Loucy (cell line): ENCODE results near the gene ALPP.
"Not testable (repeated sequence)": the region's sequence is repeated elsewhere in the genome, so short reads cannot be mapped to it uniquely, and the experiment has no call there.

Source experiments
- H2AFZ ChIP-seq: fragments of 200-600 bp; sonication (generic); 2 replicates; pipeline ENCODE4 v1.6.0; 2016; ENCODE audit warnings: antibody characterized with exemption, mild to moderate bottlenecking, low read length, moderate library complexity
- H3F3A ChIP-seq: fragments of 200-600 bp; 2 replicates; pipeline ENCODE4 v1.6.0; 2016; ENCODE audit warnings: antibody characterized with exemption, low read depth, mild to moderate bottlenecking
- H3K27me3 ChIP-seq: fragments of 200-600 bp; sonication (generic); 2 replicates; pipeline ENCODE4 v1.6.1; 2014; ENCODE audit warnings: low read length, mild to moderate bottlenecking; ENCODE audit not compliant: insufficient read depth, poor library complexity, severe bottlenecking
- H3K36me3 ChIP-seq: fragments of 200-600 bp; sonication (generic); 2 replicates; pipeline ENCODE4 v1.6.1; 2016; ENCODE audit warnings: low read length; ENCODE audit not compliant: insufficient read depth
- H3K4me1 ChIP-seq: fragments of 200-600 bp; sonication (generic); 2 replicates; pipeline ENCODE4 v1.5.1; 2014; ENCODE audit warnings: low read length, mild to moderate bottlenecking; ENCODE audit not compliant: insufficient read depth, poor library complexity, severe bottlenecking
- H3K4me2 ChIP-seq: fragments of 200-600 bp; sonication (generic); 2 replicates; pipeline ENCODE4 v1.6.0; 2014; ENCODE audit warnings: antibody characterized with exemption, low read length, low read depth, mild to moderate bottlenecking; ENCODE audit not compliant: poor library complexity, severe bottlenecking
- H3K4me3 ChIP-seq: fragments of 200-600 bp; sonication (generic); 2 replicates; pipeline ENCODE4 v1.5.1; 2014; ENCODE audit warnings: low read length, mild to moderate bottlenecking, mixed read lengths; ENCODE audit not compliant: poor library complexity, severe bottlenecking
- H3K79me2 ChIP-seq: fragments of 200-600 bp; sonication (generic); 2 replicates; pipeline ENCODE4 v1.6.1; 2014; ENCODE audit warnings: low read length; ENCODE audit not compliant: insufficient read depth
- H3K9ac ChIP-seq: fragments of 200-600 bp; sonication (generic); 2 replicates; pipeline ENCODE4 v1.6.0; 2014; ENCODE audit warnings: mild to moderate bottlenecking, low read depth, low read length, moderate library complexity; ENCODE audit not compliant: poor library complexity, severe bottlenecking
- H3K9me2 ChIP-seq: fragments of 200-600 bp; sonication (generic); replicated peaks from 2 replicates; pipeline ENCODE4 v1.6.1; 2016; ENCODE audit warnings: low read depth, low read length, mixed read lengths
- H3K9me3 ChIP-seq: fragments of 200-600 bp; sonication (generic); 2 replicates; pipeline ENCODE4 v1.6.1; 2014; ENCODE audit warnings: mild to moderate bottlenecking, antibody characterized with exemption, low read length, low read depth; ENCODE audit not compliant: insufficient read depth
- H4K20me1 ChIP-seq: fragments of 200-600 bp; sonication (generic); 2 replicates; pipeline ENCODE4 v1.6.0; 2014; ENCODE audit warnings: antibody characterized with exemption, low read length, mild to moderate bottlenecking; ENCODE audit not compliant: insufficient read depth, poor library complexity, severe bottlenecking
- EZH2phosphoT487 ChIP-seq: fragments of 200-600 bp; IDR thresholded peaks from 2 replicates; pipeline ENCODE4 v1.6.1; 2018; ENCODE audit warnings: antibody characterized with exemption, mild to moderate bottlenecking, moderate library complexity, borderline replicate concordance
- TF ChIP-seq, protein P1 (sequence below): fragments of 200-600 bp; sonication (generic); conservative IDR thresholded peaks from 2 replicates; pipeline ENCODE4 v1.5.1; 2014; ENCODE audit warnings: mild to moderate bottlenecking, antibody characterized with exemption, low read length

ALPP gene

DNA sequence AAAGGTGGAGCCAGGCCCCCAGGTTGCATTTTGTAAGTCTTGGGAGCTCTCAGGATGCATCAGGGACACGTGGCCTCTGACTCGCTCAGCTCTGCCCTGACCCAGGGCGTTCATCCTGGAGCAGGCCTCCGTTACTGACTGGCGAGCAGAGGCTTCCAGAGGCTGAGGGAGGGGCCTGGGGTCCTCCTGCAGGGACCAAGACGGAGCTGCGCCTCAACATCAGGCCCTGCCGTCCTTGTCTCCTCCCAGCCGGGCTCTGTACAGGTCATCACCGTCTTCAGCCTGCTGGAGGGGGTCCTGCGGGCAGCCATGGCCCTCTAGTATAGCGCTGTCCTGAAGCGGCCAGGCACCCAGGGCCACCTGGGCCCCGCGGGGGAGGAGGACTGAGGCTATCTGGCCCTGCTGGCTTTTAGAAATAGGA lies 10.2 kb upstream of the ALPP start:
- peaks cover 16% of the 10 kb centered on the region for H3K4me1 ChIP-seq
- H3K79me2 ChIP-seq, result no peaks in the 10 kb centered on the region
- H3K36me3 ChIP-seq, result no peaks in the 10 kb centered on the region
- H3K4me2 ChIP-seq, result no peak overlapping the region
- no peaks in the 10 kb centered on the region for H3F3A ChIP-seq
- H2AFZ ChIP-seq, result no peak overlapping the region
- no peaks in the 10 kb centered on the region for H3K9me3 ChIP-seq
- no peaks in the 10 kb centered on the region for H4K20me1 ChIP-seq
- TF ChIP-seq EZH2phosphoT487, result no peak
- TF ChIP-seq, protein P1, sequence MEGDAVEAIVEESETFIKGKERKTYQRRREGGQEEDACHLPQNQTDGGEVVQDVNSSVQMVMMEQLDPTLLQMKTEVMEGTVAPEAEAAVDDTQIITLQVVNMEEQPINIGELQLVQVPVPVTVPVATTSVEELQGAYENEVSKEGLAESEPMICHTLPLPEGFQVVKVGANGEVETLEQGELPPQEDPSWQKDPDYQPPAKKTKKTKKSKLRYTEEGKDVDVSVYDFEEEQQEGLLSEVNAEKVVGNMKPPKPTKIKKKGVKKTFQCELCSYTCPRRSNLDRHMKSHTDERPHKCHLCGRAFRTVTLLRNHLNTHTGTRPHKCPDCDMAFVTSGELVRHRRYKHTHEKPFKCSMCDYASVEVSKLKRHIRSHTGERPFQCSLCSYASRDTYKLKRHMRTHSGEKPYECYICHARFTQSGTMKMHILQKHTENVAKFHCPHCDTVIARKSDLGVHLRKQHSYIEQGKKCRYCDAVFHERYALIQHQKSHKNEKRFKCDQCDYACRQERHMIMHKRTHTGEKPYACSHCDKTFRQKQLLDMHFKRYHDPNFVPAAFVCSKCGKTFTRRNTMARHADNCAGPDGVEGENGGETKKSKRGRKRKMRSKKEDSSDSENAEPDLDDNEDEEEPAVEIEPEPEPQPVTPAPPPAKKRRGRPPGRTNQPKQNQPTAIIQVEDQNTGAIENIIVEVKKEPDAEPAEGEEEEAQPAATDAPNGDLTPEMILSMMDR, result no peak
- H3K9me2 ChIP-seq, result no peaks in the 10 kb centered on the region
- no peak overlapping the region for H3K9ac ChIP-seq
- H3K4me3 ChIP-seq, result no peak overlapping the region
- H3K27me3 ChIP-seq, result no peaks in the 10 kb centered on the region

DNA sequence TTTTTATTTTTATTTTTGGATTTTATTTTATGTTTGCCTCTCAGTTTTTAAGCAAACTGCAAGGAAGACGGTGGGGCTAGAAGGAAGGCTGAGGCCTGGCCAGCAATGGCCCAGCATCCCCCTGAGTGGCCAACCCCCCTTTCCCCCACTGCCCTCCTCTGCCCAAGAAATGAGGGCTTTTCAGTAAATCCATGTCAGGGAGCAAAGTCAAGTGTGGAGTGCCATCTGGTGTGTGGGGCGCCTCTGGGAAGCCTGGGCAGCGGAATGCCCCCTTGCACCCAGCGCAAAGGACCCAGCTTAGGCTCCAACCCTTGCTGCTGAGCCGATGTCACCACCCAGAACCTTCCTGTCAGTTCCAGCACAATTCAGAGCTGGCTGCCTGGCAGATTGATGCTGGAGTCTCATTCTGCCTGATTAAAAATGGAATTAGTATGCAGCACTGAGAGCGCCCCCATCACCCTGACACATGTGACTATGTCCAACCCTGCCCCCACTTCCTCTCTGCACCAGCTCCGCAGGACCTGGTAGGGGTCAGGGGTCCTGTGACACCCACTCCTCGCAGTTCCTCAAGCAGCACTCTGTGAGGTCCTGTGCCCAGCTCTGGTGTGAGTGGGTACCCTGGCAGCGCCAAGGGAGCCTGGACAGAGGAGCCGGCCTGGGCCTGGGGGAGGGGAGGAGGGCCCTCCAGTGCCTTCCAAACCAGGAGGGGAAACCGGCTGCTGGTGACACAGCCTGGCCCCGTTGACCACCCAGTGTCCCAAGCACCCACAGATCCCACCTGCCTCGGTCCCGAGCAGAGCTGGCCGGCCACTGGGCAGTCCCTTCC lies 9.2 kb upstream of the ALPP start:
- no peaks in the 10 kb centered on the region for H3K27me3 ChIP-seq
- no peak overlapping the region for H2AFZ ChIP-seq
- H3K4me2 ChIP-seq, result no peak overlapping the region
- no peaks in the 10 kb centered on the region for H3F3A ChIP-seq
- H3K4me1 ChIP-seq, result peaks cover 6% of the 10 kb centered on the region
- H3K36me3 ChIP-seq, result no peaks in the 10 kb centered on the region
- H3K79me2 ChIP-seq, result no peaks in the 10 kb centered on the region
- no peak overlapping the region for H3K4me3 ChIP-seq
- H3K9ac ChIP-seq, result no peak overlapping the region
- TF ChIP-seq EZH2phosphoT487, result no peak
- TF ChIP-seq, protein P1, result no peak
- H3K9me3 ChIP-seq, result no peaks in the 10 kb centered on the region
- H3K9me2 ChIP-seq, result no peaks in the 10 kb centered on the region
- H4K20me1 ChIP-seq, result no peaks in the 10 kb centered on the region

DNA sequence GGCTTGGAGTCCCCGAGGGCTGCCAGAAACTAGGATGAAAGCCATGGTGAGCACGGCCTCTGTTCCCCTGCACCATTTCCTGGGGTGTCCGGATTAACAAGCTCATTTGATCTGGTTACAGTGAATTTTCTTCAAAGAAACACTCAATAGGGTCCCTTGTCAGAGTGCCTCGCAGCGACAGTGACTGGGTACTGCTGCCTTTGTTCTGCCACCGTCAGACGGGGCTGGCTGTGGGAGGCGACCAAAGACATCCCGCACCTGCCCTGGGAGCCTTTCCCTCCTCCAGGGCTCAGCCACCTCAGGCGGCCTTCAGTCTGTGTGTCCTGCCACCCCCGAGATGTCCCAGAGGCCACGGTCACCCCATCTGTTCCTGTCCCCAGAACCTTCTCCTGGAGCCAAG lies 8.5 kb upstream of the ALPP start:
- H3F3A ChIP-seq, H3K9me3 ChIP-seq, H3K4me2 ChIP-seq, H4K20me1 ChIP-seq, H3K4me3 ChIP-seq, H3K4me1 ChIP-seq, H3K9ac ChIP-seq, H3K79me2 ChIP-seq, H2AFZ ChIP-seq, H3K27me3 ChIP-seq, H3K9me2 ChIP-seq, H3K36me3 ChIP-seq: not testable (repeated sequence)
